Fibroblast of peridontal ligament (primary cell): ENCODE results near the gene RAD51C.
"Not testable (repeated sequence)": the region's sequence is repeated elsewhere in the genome, so short reads cannot be mapped to it uniquely, and the experiment has no call there.

Source experiments
- DNase-seq: peaks from one replicate; pipeline ENCODE4 v3.0.0-alpha.2; 2010; ENCODE audit errors: extremely low read depth

The RAD51C gene

DNA sequence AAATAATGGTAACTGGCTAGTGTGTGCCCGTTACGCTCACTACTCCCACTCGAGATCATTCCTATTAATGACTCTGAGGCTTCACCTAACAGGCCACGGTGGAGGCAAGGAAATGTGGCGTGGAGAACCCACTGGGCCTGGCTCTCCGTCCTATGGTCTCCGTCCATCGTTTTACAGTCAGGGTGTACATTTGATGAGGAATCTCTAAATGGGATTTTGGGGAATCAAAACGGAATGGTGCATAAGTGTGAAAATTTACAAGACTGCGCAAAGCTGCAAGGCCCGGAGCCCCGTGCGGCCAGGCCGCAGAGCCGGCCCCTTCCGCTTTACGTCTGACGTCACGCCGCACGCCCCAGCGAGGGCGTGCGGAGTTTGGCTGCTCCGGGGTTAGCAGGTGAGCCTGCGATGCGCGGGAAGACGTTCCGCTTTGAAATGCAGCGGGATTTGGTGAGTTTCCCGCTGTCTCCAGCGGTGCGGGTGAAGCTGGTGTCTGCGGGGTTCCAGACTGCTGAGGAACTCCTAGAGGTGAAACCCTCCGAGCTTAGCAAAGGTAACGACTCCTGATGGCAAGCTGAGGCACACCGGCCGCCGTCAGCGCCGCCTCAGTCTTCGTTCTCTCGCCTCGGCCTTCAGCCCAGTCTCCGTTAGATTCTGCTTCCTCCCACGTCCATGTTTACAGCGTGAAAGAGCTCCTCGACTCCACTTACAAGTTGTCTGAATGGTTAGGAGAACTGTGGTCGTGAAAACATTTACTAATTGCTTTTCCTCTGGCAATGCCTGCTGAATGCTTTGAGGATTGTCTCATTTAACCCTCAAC, at the start of gene RAD51C:
Gene RAD51C, plus strand, starts transcription at position 364 of the 817 bp plus-strand sequence. Its CDS starts 42 bp downstream, at position 406.
- peak; percentile 78 for DNase-seq

DNA sequence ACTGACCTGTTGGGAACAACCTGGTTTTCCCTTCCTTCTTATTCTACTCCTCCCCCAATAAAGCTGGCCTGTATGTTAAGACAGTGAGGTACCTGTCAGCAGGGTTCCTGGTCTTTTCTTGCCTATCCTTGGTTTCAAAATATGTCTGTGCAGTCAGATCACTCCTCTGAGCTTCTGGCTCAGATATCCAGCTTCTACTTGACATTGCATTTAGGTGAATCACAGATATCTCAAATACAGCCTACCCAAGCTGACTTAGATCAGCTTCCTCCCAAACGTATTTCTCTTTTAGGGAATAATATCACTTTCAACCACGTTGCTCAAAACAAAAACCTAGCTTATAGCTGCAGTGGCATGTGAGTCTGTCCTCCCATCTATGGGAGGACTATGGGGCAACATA, 49.3 kb upstream of the RAD51C start:
- peak; percentile 61 for DNase-seq

DNA sequence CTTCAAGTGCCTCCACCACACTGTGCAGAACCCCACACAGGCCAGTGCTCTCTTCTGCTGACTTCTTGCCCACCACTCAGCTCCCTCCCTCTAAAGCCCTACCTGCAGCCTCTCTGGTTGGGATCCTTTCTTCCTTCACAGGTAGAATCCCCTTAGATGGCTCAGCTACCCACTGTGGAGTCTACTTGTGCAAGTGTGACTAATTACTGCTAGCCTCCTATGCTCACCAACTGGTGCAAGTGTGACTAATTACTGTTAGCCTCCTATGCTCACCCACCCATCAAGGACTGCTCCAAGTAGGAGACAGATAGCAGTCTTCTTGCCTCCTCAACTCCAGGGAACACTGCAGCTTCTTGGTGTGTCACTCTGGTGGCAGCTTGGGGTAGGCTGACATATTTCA, 44.2 kb upstream of the RAD51C start:
- DNase-seq = no peak

DNA sequence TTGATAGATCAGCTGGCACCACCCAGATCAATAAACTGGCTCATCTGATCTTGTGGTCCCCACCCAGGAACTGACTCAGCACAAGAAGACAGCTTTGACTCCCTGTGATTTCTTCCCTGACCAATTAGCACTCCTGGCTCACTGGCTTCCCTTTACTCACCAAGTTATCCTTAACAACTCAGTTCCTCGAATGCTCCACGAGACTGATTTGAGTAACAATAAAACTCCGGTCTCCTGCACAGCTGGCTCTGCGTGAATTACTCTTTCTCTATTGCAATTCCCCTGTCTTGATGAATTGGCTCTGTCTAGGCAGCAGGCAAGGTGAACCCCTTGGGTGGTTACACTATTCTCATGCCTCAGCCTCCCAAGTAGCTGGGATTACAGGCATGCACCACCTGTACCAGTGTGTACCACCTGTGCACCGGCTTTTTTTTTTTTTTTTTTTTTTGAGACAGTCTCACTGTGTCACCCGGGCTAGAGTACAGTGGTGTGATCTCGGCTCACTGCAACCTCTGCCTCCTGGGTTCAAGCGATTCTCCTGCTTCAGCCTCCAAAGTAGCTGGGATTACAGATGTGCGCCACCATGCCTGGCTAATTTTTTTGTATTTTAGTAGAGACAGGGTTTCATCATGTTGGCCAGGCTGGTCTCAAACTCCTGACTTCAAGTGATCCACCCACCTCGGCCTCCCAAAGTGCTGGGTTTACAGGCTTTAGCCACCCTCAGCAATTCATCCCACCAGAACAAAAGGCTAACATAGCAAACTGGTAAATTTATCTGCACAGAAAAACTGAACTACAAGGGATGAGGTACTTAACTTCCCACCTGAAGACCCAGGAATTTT, 34.2 kb upstream of the RAD51C start:
- not testable (repeated sequence) for DNase-seq

DNA sequence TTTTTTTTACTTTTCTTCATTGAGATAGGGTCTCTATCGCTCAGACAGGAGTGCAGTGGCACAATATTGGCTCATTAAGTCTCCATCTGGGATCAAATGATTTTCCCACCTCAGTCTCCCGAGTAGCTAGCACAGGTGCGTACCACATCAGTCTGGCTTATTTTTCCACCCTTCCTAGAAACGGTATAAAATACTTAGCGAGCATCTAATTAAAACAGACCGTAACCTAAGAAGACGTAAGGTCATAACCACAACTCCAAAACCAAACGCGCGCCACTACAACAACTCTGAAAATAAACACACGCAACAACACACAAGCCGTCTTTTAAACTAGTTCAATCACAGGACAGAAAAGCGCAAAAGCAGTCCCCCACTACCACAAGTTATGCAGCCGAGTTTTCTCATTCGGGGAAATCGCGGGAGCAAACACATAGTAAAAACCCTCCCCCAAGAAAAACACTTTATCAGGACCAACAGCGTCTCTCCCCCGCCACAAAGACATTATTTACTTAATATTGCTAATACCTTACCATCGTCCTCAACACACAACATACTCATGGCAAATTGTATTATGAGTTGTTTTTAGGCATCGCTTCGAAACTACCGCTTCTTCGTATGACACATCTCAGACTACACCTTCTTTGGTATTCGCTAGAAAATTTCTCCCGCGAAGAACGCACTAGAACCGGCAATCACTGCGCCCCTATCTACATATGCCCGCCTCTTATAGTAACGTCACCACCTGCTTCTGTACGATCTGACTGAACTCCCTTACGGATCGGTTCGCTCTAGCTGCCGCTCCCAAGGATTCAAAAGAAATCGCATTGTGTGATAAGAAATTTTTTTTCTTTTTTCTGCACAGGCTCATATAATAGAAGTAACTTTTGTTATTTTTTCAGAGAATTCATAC, 33.3 kb upstream of the RAD51C start:
- peak; percentile 95 for DNase-seq

DNA sequence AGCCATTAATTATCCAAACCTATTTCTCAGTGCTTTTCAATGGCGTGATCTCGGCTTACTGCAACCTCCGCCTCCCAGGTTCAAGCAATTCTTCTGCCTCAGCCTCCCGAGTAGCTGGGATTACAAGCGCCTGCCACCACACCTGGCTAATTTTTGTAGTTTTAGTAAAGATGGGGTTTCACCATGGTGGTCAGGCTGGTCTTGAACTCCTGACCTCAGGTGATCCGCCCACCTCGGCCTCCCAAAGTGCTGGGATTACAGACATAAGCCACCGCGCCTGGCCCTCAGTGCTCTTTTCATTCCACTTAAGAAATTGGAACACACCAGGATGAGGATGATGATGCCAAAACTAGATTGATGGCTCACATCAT, 32.7 kb upstream of the RAD51C start:
- not testable (repeated sequence) for DNase-seq

DNA sequence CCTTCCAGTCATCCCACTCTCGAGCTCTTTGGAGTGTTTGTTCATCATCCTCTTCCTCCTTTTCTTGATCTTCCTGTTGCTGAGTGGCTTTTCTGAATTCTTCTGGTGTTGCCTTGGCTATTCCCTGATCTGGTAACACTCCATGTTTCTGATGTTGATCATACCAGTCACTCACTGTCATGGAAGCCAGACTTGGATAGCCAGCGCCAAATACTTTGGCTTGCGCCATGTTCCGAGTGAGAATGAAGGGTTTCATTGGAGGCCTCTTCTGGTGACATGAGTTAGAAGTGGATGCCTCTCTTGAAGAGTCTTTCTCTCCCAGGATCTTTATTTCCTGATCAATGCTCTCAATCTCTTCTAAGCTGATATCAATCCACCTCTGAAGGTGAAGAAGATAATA, 31.8 kb upstream of the RAD51C start:
- no peak for DNase-seq

DNA sequence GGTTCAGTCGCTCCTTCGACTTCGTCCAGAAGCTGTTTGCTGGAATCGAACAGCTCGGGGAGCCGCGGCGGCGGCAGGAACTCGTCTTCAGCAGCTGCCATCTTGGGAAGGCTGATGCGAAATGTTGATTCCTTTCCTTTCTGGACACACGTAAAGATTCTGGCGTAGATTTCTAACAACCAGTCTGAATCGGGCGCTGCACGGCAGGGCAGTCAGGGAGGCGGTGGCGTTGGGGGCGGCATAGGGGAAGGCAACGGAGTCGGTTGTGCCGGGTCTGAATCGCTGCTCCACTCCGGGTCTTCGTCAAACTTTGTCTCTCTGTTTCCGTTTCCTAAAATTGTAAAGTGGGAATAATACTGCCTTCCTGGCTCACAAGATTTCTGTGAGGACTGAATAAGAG, 30.9 kb upstream of the RAD51C start:
- DNase-seq = no peak

DNA sequence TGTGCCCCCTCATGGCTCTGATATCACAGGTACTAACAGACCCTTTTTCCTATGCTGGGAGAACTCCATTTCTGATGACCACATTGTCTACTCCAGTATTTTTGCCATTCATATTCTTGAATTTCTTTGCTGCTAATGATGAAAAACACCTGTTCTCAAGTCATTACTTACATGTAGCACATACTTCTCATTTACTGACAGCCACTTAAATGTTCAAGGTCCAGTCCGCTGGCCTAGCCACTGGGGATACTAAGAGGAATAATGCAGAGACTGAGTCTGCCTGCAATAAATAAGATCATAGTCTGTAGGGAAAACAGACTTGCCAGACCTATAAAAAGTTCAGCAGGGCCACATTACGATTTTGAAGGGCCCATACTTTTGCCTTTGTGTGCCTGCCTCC, 28.1 kb upstream of the RAD51C start:
- DNase-seq = no peak

DNA sequence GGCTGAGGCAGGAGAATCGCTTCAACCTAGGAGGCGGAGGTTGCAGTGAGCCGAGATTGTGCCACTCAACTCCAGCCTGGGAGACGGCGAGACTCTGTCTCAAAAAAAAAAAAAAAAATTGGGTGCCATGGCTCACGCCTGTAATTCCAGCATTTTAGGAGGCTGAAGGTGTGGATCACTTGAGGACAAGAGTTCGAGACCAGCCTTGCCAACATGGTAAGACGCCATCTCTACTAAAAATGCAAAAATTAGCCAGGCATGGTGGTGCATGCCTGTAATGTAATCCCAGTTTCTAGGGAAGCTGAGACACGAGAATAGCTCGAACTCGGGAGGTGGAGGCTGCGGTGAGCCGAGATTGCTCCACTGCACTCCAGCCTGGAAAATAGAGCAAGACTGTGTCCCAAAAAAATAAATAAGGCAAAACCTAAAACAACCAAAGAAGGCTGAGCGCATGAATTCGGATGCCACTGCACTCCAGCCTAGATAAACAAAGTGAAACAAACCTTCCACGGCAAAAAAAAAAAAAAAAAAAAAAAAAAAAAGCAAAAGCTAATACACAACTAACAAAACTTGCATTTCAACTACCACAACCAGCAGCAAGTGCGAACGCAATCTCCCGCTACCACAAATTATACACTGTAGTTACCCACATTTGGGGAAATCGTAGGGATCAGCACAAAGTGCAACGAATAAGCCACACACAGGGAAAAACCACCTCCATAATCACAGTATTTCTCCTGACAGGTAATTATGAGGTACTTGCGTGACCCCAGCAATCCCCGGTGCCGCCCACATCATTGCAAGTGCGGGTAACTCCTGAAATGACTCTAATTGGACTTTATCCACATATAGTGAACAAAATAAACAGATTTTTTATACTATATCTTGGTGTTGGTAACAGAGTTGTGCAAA, 26.2 kb upstream of the RAD51C start:
- peak; percentile 50 for DNase-seq

DNA sequence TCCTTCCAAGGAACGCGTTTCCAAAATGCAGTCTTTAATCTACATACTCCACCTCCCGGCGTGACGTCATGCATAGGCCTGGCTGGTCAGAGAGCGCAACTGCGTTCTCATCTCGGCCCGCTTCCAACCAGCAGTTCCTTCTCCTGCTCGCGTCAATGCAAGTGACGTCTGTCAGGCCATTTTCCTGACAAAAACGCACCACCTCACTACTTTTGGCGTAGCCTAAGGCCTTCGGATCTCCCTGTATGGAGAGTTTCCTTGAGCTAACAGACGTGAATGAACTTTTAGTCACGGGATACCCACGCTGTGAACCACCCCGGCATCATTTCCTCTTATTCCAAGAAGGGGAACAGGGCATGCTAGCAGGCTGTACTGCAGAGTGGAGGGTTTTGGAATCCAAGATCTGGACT, 25.5 kb upstream of the RAD51C start:
- peak; percentile 92 for DNase-seq

DNA sequence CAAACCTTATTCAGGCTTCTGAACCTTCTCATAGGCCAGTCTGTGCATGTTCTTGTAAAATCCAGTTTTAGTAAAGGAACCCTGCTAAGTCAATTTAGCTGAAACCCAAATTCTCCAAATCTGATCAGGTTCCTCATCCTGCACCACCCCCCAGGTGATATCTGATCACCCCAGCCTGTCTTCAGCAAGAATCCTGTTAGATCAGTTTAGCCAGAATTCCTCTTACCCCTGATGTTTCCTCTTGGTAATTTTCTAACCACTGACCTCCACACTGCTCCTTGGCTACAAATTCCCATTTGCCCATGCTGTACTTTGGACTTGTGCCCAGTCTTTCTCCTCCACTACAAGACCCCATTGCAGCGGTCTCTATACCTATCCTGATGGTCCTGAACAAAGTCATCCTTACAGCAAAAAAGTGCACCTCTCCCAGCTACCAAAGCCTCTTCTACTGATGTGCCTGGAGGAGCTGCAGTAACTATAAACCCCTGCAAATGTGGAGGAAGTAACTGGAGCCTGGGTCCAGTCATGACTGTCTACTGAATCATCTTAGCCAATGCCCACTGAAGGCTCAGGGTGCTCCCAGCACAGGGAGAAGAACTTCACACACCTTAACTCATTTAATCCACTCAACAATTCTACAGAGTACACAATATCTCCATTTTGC, 24.3 kb upstream of the RAD51C start:
- no peak for DNase-seq

DNA sequence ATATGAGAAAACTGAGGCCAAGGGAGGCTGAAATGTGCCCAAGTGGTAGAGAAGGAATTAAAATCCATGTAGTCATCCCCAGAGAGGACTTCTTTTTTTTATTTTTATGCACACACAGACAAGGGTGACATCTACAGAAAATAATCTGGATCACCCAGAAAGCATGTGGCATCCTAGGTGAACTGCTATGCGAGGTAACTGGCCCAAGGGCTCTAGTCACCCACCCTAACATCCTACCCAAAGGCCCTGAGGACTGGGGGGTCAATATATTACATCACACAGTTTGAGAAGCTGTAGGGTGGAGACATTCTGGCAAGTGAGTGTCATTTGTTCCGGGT, 23.8 kb upstream of the RAD51C start:
- no peak for DNase-seq

DNA sequence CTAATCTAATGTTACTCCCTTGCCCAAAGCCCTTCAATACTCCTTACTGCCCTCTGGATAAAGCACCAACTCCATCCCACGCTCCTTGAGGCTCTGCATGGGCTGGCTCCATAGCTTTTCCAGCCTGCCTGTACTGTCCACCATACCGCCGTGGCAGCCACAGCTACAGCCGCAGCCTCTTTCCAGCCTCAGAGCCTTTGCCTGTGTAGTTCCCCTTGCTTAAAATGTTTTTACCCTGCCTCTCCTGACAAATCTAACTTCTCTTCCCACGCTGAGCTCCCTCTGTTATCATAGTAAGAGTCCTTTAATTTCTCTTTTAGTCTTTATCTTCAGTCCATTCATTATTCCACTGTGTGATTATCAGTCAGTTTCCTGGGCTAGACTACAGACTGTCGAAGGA, 22.5 kb upstream of the RAD51C start:
- DNase-seq = no peak

DNA sequence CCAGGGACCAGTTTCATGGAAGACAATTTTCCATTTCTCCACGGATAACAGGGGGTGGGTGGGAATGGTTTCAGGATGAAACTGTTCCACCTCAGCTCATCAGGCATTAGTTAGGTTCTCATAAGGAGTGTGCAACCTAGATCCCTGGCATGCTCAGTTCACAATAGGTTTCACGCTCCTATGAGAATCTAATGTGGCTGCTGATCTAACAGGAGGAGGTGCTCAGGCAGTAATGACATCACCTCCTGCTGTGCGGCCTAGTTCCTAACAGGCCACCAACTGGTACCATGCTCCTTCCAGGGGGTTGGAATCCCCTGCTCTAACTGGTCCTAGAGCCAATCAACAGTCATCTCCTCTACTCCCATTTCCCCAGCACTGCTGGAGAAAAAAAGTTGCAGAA, 20.4 kb upstream of the RAD51C start:
- DNase-seq = no peak

DNA sequence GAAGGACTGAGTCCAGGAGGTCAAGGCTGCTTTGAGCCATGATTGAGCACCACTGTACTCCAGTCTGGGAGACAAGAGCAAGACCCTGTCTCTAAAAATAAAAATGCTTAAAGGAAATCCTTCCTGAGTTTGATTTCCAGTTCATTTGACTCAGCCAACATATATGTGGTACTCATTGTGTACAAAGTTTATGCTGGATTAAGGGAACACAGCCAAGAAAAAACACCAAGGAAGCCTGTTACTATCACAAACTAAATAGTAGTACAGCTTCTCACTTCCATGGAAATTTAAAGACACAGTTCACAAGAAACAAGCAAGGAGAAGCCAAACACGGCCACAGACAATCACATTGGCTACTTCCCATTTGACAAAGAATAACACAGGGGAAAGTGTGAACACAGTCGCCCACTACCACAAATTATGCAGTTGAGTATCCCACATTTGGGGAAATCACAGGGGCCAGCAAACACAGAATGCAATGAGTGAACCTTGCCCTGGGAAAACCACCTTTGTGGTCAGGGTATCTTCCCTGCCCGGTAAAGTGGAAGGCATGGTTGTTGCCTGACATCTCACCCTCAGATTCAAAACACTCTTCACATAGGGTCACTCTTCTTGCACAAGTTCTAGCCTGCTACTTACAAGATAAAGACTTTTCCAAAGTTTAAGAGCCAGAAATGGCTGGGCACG, 15.1 kb upstream of the RAD51C start:
- peak; percentile 64 for DNase-seq

DNA sequence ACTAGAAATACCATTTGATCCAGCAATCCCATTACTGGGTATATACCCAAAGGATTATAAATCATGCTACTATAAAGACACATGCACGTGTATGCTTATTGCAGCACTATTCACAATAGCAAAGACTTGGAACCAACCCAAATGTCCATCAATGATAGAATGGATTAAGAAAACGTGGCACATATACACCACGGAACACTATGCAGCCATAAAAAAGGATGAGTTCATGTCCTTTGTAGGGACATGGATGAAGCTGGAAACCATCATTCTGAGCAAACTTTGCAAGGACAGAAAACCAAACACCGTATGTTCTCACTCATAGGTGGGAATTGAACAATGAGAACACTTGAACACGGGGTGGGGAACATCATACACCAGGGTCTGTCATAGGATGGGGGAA, 14.1 kb upstream of the RAD51C start:
- not testable (repeated sequence) for DNase-seq

DNA sequence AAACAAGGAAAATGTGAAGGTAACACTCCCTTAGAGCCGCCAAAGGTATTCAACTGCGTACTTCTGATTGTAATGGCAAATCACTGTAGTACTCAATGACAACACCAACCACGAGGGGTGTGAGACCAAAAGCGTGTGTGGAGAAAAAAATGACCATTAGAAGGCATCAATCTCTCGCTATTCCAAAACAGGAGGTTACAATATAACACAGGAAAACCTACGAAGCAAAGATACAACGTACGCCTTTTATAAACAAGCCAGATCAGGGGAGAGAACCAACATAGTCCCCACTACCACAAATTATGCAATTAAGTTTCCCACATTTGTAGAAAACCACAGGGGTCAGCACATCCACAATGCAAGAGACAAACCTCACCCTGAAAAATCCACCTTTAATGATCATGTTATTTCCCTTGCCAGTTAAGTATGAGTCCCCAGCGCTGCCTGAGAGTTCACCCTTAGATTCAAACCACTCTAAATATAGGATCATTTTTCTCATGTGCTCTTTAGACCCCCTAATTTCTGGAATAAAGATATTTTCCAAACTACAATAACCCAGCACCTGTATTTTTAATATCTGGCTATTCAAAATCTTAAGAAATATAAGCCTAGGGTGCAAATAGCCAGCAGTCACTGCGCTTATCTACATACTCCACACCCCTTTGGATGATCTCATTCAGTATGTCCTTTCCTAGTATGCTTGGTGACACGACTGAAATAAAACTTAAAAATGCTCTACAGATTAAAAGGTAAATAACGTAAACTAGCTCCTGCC, 13.0 kb upstream of the RAD51C start:
- no peak for DNase-seq

DNA sequence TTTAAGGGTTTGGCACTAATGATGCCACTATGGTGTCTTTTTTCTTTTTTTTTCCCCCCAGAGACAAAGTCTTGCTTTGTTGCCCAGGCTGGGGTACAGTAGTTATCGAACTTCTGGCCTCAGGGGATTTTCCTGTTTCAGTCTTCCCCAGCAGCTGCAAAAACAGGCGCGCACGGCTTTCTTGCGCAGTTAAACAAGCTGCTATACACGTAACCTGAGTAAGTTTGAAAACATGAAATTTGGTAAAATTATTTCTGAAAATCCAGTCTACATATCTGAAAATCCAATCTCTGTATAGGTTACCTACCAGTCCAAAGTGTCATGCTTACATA, 12.4 kb upstream of the RAD51C start:
- no peak for DNase-seq
